Measurements from ENCODE around the gene CZIB.

The CZIB gene

DNA sequence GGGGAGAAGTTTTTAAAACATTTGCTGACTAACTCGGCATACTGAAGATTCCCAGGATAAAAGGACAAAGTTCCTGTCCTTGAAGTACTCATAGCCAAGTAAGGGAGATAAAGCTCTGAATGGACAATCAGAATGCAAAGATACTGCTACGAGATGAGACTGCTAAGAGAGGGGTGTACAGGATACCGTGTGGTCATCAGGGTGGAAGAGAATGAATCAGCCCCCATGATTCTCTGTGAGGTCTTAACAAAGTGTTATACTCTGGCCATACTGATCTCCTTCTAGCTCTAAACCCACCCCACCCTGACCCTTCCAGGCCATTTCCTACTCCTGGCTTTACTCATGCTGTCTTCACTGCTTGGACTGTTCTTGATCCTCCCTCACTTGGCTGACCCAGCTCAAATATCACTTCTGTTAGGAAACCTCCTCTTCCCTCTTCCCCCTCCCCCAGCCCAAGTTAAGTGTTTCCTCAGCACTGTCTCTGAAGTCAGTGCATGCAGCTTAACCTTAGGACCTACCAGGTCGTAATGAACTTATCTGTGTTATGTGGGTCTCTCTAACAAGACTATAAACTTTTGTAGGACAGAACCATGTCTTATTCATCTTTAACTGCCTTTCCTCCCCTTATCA lies 33.7 kb upstream of the CZIB start:
- H3K27ac ChIP-seq = no peak overlapping the region

DNA sequence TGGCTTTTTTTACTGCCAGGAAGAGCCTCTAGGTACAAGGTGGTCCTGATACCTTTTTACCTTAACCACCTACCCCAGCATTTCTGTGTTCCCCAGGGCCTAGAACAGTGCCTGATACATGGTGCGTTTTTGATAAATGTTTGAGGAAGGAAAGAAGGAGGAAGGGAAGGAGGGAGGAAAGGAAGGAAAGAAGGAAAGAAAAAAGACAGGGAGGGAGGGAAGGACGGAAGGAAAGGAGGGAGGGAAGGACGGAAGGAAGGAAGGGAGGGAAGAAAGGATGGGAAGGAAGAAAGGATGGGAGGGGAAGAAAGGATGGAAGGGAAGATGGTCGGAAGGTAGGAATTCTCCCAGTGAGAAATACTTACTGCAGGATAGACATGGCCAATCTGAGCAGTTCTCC lies 29.9 kb upstream of the CZIB start:
- no peak overlapping the region for H3K27ac ChIP-seq
- TF ChIP-seq ZFX (IDR thresholded peaks at IDR 0.05; ENCODE audit: borderline replicate concordance) = no peak
- no peak for TF ChIP-seq CTCF (IDR thresholded peaks at IDR 0.05)

More for the DNA sequence above, 33.7 kb upstream of the CZIB start:
- TF ChIP-seq ZFX (IDR thresholded peaks at IDR 0.05; ENCODE audit: borderline replicate concordance) (no peak), CTCF (IDR thresholded peaks at IDR 0.05) (no peak)

DNA sequence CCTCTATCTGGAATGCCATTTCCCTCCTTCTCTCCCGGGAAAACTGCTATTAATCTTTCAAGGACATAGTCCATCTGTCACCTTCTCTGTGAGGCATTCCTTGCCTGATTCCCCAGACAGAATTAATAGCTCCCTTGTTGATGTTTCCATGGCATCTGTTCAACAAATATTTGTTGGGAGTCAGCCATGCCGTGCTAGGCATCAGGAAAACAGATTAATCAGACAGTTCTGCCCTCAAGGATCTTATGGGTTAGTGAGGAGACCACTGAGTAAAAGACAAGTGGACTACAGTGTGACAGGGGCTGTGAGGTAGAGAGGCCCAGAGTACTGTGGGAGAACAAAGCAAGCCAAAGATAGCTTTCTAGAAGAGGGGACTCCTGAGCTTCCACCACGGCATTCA lies 29.3 kb upstream of the CZIB start:
- H3K27ac ChIP-seq = no peak overlapping the region
- no peak for TF ChIP-seq CTCF (IDR thresholded peaks at IDR 0.05)
- no peak for TF ChIP-seq ZFX (IDR thresholded peaks at IDR 0.05; ENCODE audit: borderline replicate concordance)

- no peak overlapping the region for H3K27ac ChIP-seq
Observed at GRCh38 chr1:53246261-53247134, 26.1 kb upstream of the CZIB start.

DNA sequence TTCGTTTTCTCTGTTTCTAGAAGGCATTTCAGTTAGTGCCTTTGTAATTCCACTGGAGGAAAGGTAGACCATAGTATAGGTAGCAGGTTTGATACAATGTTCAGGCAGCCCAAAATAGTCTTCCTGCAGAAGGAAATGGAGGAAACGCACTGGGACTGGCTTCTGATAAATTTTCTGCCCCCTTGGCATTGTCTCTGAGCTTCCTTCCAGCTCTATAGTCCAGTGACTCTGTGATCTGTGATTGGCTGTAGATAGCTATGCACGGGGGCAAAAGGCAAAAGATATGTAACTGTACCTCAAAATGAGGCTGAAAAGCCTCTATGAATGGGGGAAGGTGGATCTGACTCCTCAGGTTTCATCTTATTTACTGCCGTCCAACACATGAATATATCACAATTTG lies 23.7 kb upstream of the CZIB start:
- TF ChIP-seq CTCF (IDR thresholded peaks at IDR 0.05) = no peak
- TF ChIP-seq ZFX (IDR thresholded peaks at IDR 0.05; ENCODE audit: borderline replicate concordance) = no peak
- no peak overlapping the region for H3K27ac ChIP-seq

More at GRCh38 chr1:53246261-53247134, 26.1 kb upstream of the CZIB start:
- TF ChIP-seq ZFX (IDR thresholded peaks at IDR 0.05; ENCODE audit: borderline replicate concordance) = no peak
- TF ChIP-seq CTCF (IDR thresholded peaks at IDR 0.05) = no peak

GRCh38 chr1:53242381-53242780 lies 21.9 kb upstream of the CZIB start:
- H3K27ac ChIP-seq = no peak overlapping the region
- TF ChIP-seq ZFX (IDR thresholded peaks at IDR 0.05; ENCODE audit: borderline replicate concordance) (no peak), CTCF (IDR thresholded peaks at IDR 0.05) (no peak)

DNA sequence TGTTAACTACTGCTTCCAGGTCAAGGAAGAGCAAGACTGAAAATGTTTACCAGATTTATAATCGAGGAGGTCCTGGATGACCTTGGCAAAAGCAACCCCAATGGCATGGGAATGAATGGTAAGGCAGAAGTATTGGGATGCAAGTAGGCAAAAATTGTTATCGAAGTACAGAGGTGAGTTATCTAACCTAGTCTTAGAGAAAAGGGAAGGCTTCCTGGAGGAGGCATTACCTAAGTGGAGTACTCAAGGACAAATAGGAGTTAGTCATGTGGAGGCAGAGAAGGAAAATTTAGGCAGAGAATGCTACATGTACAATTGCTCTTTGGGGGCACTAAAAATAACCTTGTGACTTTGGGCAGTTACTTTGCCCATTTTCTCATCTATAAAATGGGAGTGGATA lies 21.4 kb upstream of the CZIB start:
- H3K27ac ChIP-seq = no peak overlapping the region
- no peak for TF ChIP-seq CTCF (IDR thresholded peaks at IDR 0.05)
- no peak for TF ChIP-seq ZFX (IDR thresholded peaks at IDR 0.05; ENCODE audit: borderline replicate concordance)

All from 22Rv1 (cell line).